LNCaP clone FGC (cell line): ENCODE measurements around the gene MYL10.
A peak's percentile ranks its signal among the peaks of the same experiment; 100 is the strongest.

Experiments used
- DNase-seq: peaks from one replicate; pipeline ENCODE4 v3.0.0-alpha.2; 2011; ENCODE audit warnings: low read depth
- H3K4me3 ChIP-seq: 2 replicates; pipeline ENCODE4 v1.5.1; 2011; ENCODE audit warnings: mild to moderate bottlenecking, low read depth, low read length, control low read depth
- TF ChIP-seq, protein P1 (sequence below): IDR thresholded peaks from 2 replicates; pipeline ENCODE4 v1.5.1; 2012; ENCODE audit warnings: mild to moderate bottlenecking; ENCODE audit not compliant: control insufficient read depth, insufficient read depth; ENCODE audit errors: extremely low read depth

Gene MYL10

DNA sequence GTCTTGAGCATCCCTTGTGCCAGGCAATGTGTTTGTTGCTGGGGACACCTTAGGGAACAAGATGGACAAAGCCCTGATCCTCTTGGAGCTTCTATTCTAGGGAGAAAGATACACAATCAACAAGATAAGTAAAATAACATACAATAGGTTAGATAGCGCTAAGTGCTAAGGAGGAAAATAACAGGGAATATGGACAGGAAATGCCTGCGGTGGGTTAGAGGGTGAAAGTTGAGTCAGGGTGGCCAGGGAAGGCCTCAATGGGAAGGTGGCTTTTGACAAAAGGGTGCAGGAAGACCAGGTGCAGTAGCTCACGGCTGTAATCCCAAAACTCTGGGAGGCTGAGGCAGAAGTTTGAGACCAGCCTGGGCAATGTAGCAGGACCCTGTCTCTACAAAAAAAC is 38.3 kb upstream of the MYL10 start:
- TF ChIP-seq, protein P1, sequence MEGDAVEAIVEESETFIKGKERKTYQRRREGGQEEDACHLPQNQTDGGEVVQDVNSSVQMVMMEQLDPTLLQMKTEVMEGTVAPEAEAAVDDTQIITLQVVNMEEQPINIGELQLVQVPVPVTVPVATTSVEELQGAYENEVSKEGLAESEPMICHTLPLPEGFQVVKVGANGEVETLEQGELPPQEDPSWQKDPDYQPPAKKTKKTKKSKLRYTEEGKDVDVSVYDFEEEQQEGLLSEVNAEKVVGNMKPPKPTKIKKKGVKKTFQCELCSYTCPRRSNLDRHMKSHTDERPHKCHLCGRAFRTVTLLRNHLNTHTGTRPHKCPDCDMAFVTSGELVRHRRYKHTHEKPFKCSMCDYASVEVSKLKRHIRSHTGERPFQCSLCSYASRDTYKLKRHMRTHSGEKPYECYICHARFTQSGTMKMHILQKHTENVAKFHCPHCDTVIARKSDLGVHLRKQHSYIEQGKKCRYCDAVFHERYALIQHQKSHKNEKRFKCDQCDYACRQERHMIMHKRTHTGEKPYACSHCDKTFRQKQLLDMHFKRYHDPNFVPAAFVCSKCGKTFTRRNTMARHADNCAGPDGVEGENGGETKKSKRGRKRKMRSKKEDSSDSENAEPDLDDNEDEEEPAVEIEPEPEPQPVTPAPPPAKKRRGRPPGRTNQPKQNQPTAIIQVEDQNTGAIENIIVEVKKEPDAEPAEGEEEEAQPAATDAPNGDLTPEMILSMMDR: no peak
- no peak for DNase-seq
- H3K4me3 ChIP-seq: no peak overlapping the region

DNA sequence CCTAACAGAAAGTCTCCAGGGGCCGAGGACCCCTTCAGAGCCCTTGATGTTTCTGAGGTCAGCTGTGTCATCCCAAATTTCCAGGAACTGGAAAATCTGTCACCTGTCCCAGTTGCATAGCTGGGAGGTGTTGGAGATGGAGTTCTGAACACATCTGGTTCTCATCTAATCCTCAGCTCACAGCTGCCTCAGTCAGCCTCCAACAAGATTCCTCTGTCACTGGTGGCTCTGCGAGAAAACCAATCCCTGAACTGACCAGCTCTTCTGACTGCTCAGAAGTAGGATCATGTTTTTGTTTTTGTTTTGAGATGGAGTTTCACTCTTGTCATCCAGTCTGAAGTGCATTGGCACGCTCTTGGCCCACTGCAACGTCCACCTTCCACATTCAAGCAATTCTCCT is 37.6 kb upstream of the MYL10 start:
- no peak for DNase-seq
- no peak overlapping the region for H3K4me3 ChIP-seq
- TF ChIP-seq, protein P1: no peak

GRCh38 chr7:101666293-101666692 is 37.2 kb upstream of the MYL10 start:
- DNase-seq: no peak
- TF ChIP-seq, protein P1: no peak
- no peak overlapping the region for H3K4me3 ChIP-seq

GRCh38 chr7:101664893-101665471 is 35.9 kb upstream of the MYL10 start:
- H3K4me3 ChIP-seq: no peak overlapping the region
- DNase-seq: no peak
- TF ChIP-seq, protein P1: no peak

- H3K4me3 ChIP-seq: no peak overlapping the region
- TF ChIP-seq, protein P1: no peak
- no peak for DNase-seq
Observed at GRCh38 chr7:101664436-101664835, 35.3 kb upstream of the MYL10 start.

DNA sequence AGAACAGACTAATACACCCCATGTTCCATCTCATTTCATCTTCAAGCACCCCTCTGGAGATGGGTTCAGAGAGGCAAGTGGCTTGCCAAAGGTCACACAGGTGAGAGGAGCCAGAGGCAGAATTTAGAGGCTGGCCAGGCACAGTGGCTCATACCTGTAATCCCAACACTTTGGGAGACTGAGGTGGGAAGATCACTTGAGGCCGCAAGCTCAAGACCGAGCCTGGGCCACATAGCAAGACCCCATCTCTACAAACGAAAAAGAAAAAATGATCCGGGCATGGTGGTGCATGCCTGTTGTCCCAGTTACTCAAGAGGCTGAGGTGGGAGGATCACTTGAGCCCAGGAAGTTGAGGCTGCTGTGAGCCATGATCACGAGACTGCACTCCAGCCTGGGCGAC is 34.7 kb upstream of the MYL10 start:
- no peak for DNase-seq
- H3K4me3 ChIP-seq: no peak overlapping the region
- TF ChIP-seq, protein P1: no peak

- peak; percentile 83 for DNase-seq
- TF ChIP-seq, protein P1: no peak
- no peak overlapping the region for H3K4me3 ChIP-seq
Observed at GRCh38 chr7:101662447-101662998, 33.4 kb upstream of the MYL10 start.
